NT2/D1 (cell line): Measurements from ENCODE around the gene CDH12.

ENCODE experiments used
- SUZ12 ChIP-seq: IDR thresholded peaks from 2 replicates; pipeline ENCODE4 v1.6.1; 2011; ENCODE audit not compliant: insufficient read length, insufficient read depth; ENCODE audit errors: extremely low read depth
- ZNF274 ChIP-seq: IDR thresholded peaks from 2 replicates; pipeline ENCODE4 v1.6.1; 2011; ENCODE audit warnings: mild to moderate bottlenecking, low read depth, low read length

DNA sequence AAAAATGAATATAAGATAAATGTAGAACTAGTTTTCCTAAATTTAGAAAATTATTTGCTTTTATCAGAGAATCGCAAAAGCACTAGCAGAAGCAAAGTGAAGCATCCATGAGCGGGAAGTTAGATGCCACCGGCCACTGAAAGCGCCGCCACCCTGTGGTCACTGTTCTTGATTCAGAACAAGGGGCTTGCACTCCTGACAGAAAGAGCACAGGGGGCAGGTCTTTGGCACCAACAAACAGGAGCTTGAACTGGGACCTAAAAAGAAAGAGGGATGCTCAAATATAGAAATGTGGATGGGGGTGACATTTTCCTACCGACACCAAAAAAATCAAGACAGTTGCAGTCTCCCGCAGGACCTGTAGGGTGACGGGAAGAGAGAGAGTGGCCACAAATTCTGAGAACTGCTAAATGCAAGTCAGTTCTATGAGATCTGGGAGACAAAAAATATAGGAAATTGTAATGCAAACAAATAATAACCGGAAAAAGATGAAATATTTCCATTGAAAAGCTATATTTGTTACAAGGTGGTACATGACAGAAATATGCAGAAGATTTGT is 144.3 kb downstream of the CDH12 start:
- TF ChIP-seq SUZ12 (no peak), ZNF274 (no peak)
